Activated CD4-positive, alpha-beta T cell treated with anti-CD3 and anti-CD28 coated beads, Interleukin-2, amount 10 ng/mL, durations not matched to agents 24 days and 14 days (primary cell): ENCODE results near the gene ELMO3. TPM values are rescaled to one million over a fixed set of nuclear protein-coding genes. Genes with fewer than 3 reads are reported as not detected.

Experiments used
- DNase-seq: peaks from one replicate; pipeline ENCODE4 v3.0.0; 2022
- H3K27ac Mint-ChIP-seq: one replicate; pipeline ENCODE4 v1.8.0; 2022; ENCODE audit warnings: mild to moderate bottlenecking, mixed read lengths
- H3K27me3 Mint-ChIP-seq: one replicate; pipeline ENCODE4 v1.8.0; 2022; ENCODE audit warnings: mixed read lengths
- H3K36me3 Mint-ChIP-seq: one replicate; pipeline ENCODE4 v1.8.0; 2022; ENCODE audit warnings: low read depth, mild to moderate bottlenecking, mixed read lengths
- H3K4me1 Mint-ChIP-seq: one replicate; pipeline ENCODE4 v1.8.0; 2021; ENCODE audit warnings: mixed read lengths
- H3K4me3 Mint-ChIP-seq: one replicate; pipeline ENCODE4 v1.8.0; 2022; ENCODE audit warnings: mild to moderate bottlenecking, moderate library complexity, mixed read lengths
- H3K9me3 Mint-ChIP-seq: one replicate; pipeline ENCODE4 v1.8.0; 2021; ENCODE audit warnings: mixed read lengths
- intact Hi-C: fragments of 100-400 bp; cut with micrococcal nuclease; formaldehyde crosslinking; loops from one replicate; pipeline ENCODE4 v1.15.1; 2023
- total RNA-seq: library from RNA; stranded (reverse); gene quantifications from 2 replicates; pipeline ENCODE4 v1.2.3, GENCODE V29; 2022

Gene ELMO3
- total RNA-seq, 1 donor from 2014 or later, result 8.7 TPM

GRCh38 chr16:67233596-67233995 lies 34.7 kb downstream of the ELMO3 start:
- Mint-ChIP-seq H3K4me3 (no peak overlapping the region), H3K27me3 (no peaks in the 10 kb centered on the region), H3K4me1 (peaks cover 5% of the 10 kb centered on the region), H3K27ac (peak overlapping the region; percentile 20), H3K36me3 (peaks cover 76% of the 10 kb centered on the region), H3K9me3 (no peaks in the 10 kb centered on the region)
- DNase-seq, result no peak
- intact Hi-C loops, result no loop called here

GRCh38 chr16:67234180-67234597 lies 35.3 kb downstream of the ELMO3 start:
- Mint-ChIP-seq H3K27me3 (no peaks in the 10 kb centered on the region), H3K9me3 (no peaks in the 10 kb centered on the region), H3K4me1 (peaks cover 5% of the 10 kb centered on the region), H3K4me3 (no peak overlapping the region), H3K36me3 (peaks cover 74% of the 10 kb centered on the region), H3K27ac (no peak overlapping the region)
- no peak for DNase-seq
- intact Hi-C loops, result no loop called here

- peak overlapping the region; percentile 58 for H3K4me3 Mint-ChIP-seq
- H3K4me1 Mint-ChIP-seq, result peaks cover 8% of the 10 kb centered on the region
- H3K27me3 Mint-ChIP-seq, result no peaks in the 10 kb centered on the region
- H3K27ac Mint-ChIP-seq, result peak overlapping the region; percentile 90
- intact Hi-C loops, result loop anchor here (1.0 kb wide), 2 partner anchors 8 to 9 kb away; partner anchors contain the start of gene TMEM208
- H3K36me3 Mint-ChIP-seq, result peaks cover 60% of the 10 kb centered on the region
- no peak for DNase-seq
- no peaks in the 10 kb centered on the region for H3K9me3 Mint-ChIP-seq
These were observed 37.1 kb downstream of the ELMO3 start for GRCh38 chr16:67235816-67236562.

- H3K36me3 Mint-ChIP-seq, result peaks cover 58% of the 10 kb centered on the region
- peak overlapping the region; percentile 90 for H3K27ac Mint-ChIP-seq
- intact Hi-C loops, result loop anchor here (1.0 kb wide), 2 partner anchors 8 to 9 kb away; partner anchors contain the start of gene TMEM208
- peak; percentile 95 for DNase-seq
- peak overlapping the region; percentile 58 for H3K4me3 Mint-ChIP-seq
- H3K9me3 Mint-ChIP-seq, result no peaks in the 10 kb centered on the region
- peaks cover 13% of the 10 kb centered on the region for H3K4me1 Mint-ChIP-seq
- no peaks in the 10 kb centered on the region for H3K27me3 Mint-ChIP-seq
These were observed 37.8 kb downstream of the ELMO3 start for GRCh38 chr16:67236563-67237395.

- Mint-ChIP-seq H3K36me3 (peaks cover 59% of the 10 kb centered on the region), H3K4me1 (peaks cover 16% of the 10 kb centered on the region), H3K4me3 (no peak overlapping the region), H3K27ac (no peak overlapping the region), H3K27me3 (no peaks in the 10 kb centered on the region), H3K9me3 (no peaks in the 10 kb centered on the region)
- intact Hi-C loops, result no loop called here
- DNase-seq, result no peak
These were observed 38.7 kb downstream of the ELMO3 start for GRCh38 chr16:67237396-67238277.

- Mint-ChIP-seq H3K9me3 (no peaks in the 10 kb centered on the region), H3K4me1 (peaks cover 17% of the 10 kb centered on the region), H3K36me3 (peaks cover 57% of the 10 kb centered on the region), H3K27ac (no peak overlapping the region), H3K27me3 (no peaks in the 10 kb centered on the region), H3K4me3 (no peak overlapping the region)
- intact Hi-C loops, result no loop called here
- no peak for DNase-seq
These were observed 39.3 kb downstream of the ELMO3 start for GRCh38 chr16:67238278-67238575.

- Mint-ChIP-seq H3K36me3 (peaks cover 51% of the 10 kb centered on the region), H3K27ac (no peak overlapping the region), H3K9me3 (no peaks in the 10 kb centered on the region), H3K27me3 (no peaks in the 10 kb centered on the region), H3K4me1 (peaks cover 23% of the 10 kb centered on the region), H3K4me3 (no peak overlapping the region)
- DNase-seq, result no peak
- intact Hi-C loops, result no loop called here
These were observed 40.0 kb downstream of the ELMO3 start for GRCh38 chr16:67238806-67239470.

- H3K4me1 Mint-ChIP-seq, result peaks cover 38% of the 10 kb centered on the region
- no peaks in the 10 kb centered on the region for H3K9me3 Mint-ChIP-seq
- no peak overlapping the region for H3K27ac Mint-ChIP-seq
- intact Hi-C loops, result loop anchor here (10.0 kb wide), 1 partner anchor 604 kb away; the partner anchor contains the start of genes CENPT, NUTF2 and THAP11
- no peak for DNase-seq
- no peak overlapping the region for H3K4me3 Mint-ChIP-seq
- H3K27me3 Mint-ChIP-seq, result no peaks in the 10 kb centered on the region
- H3K36me3 Mint-ChIP-seq, result peaks cover 45% of the 10 kb centered on the region
These were observed 41.6 kb downstream of the ELMO3 start for GRCh38 chr16:67240506-67240905.

GRCh38 chr16:67241008-67241900 lies 42.3 kb downstream of the ELMO3 start:
- no peaks in the 10 kb centered on the region for H3K9me3 Mint-ChIP-seq
- peak overlapping the region; percentile 10 for H3K4me3 Mint-ChIP-seq
- H3K27ac Mint-ChIP-seq, result peak overlapping the region; percentile 88
- H3K27me3 Mint-ChIP-seq, result no peaks in the 10 kb centered on the region
- intact Hi-C loops, result loop anchor here (10.0 kb wide), 1 partner anchor 604 kb away; the partner anchor contains the start of genes CENPT, NUTF2 and THAP11
- DNase-seq, result no peak
- peaks cover 36% of the 10 kb centered on the region for H3K4me1 Mint-ChIP-seq
- H3K36me3 Mint-ChIP-seq, result peaks cover 41% of the 10 kb centered on the region

- H3K27me3 Mint-ChIP-seq, result no peaks in the 10 kb centered on the region
- no peak overlapping the region for H3K4me3 Mint-ChIP-seq
- H3K27ac Mint-ChIP-seq, result peak overlapping the region; percentile 72
- no peak for DNase-seq
- H3K9me3 Mint-ChIP-seq, result no peaks in the 10 kb centered on the region
- H3K4me1 Mint-ChIP-seq, result peaks cover 34% of the 10 kb centered on the region
- H3K36me3 Mint-ChIP-seq, result peaks cover 34% of the 10 kb centered on the region
- intact Hi-C loops, result loop anchor here (10.0 kb wide), 1 partner anchor 603 kb away; the partner anchor contains the start of genes CENPT, NUTF2 and THAP11
These were observed 43.3 kb downstream of the ELMO3 start for GRCh38 chr16:67242138-67242730.

GRCh38 chr16:67243481-67243880 lies 44.5 kb downstream of the ELMO3 start:
- Mint-ChIP-seq H3K36me3 (peaks cover 21% of the 10 kb centered on the region), H3K4me3 (peak overlapping the region; percentile 89), H3K27me3 (peaks cover 1% of the 10 kb centered on the region), H3K9me3 (no peaks in the 10 kb centered on the region), H3K27ac (peak overlapping the region; percentile 96), H3K4me1 (peaks cover 43% of the 10 kb centered on the region)
- DNase-seq, result no peak
- intact Hi-C loops, result loop anchor here (10.0 kb wide), 1 partner anchor 601 kb away; the partner anchor contains the start of genes CENPT, NUTF2 and THAP11
